SK-N-SH (cell line): Measurements from ENCODE around the gene KRT81. TPM values are rescaled to one million over a fixed set of nuclear protein-coding genes. Genes with fewer than 3 reads are reported as not detected.

ENCODE experiments used
- CTCF ChIA-PET: fragments of 300-600, 350-600 bp; formaldehyde crosslinking; extraction: SDS; loops from one replicate; lab custom pipeline; 2021; lab: Yijun Ruan, JAX
- POLR2A ChIA-PET: fragments of 350-600 bp; sonication (Branson Sonifier 250); formaldehyde crosslinking; extraction: SDS; loops from one replicate; lab custom pipeline; 2020; ENCODE audit warnings: antibody characterized with exemption, inconsistent platforms; lab: Yijun Ruan, JAX
- DNase-seq: peaks from one replicate; pipeline ENCODE4 v3.0.0; 2012
- H2AFZ ChIP-seq: fragments of 200-600 bp; sonication (generic); 2 replicates; pipeline ENCODE4 v1.8.1; 2016; ENCODE audit warnings: antibody characterized with exemption, mild to moderate bottlenecking, low read depth
- H3F3A ChIP-seq: fragments of 200-600 bp; sonication (generic); replicated peaks from 2 replicates; pipeline ENCODE3; 2016; ENCODE audit warnings: antibody characterized with exemption, mild to moderate bottlenecking; ENCODE audit not compliant: insufficient read depth
- H3K27ac ChIP-seq, 2 experiments: fragments of 200-500 bp in 1 of 2; fragments of 200-600 bp in 1 of 2; sonication (Bioruptor generic) in 1 of 2; sonication (generic), shearing (Covaris generic) in 1 of 2; 2 replicates each; pipeline versions ENCODE4 v1.5.1 to v1.6.1; 2014 to 2016; ENCODE audit warnings: low read depth in 2 of 2, inconsistent platforms in 1 of 2, low read length in 1 of 2, mild to moderate bottlenecking in 1 of 2, mixed read lengths in 1 of 2
- H3K27me3 ChIP-seq: fragments of 200-600 bp; sonication (generic), shearing (Covaris generic); 2 replicates; pipeline ENCODE4 v1.6.1; 2016; ENCODE audit warnings: mixed run types; ENCODE audit not compliant: insufficient read depth
- H3K36me3 ChIP-seq, 2 experiments: fragments of 200-500 bp in 1 of 2; fragments of 200-600 bp in 1 of 2; sonication (Bioruptor generic) in 1 of 2; sonication (generic) in 1 of 2; replicated peaks in 1 of 2; 2 replicates each; pipeline versions ENCODE3 to v1.5.1; 2014 to 2016; ENCODE audit warnings: low read length in 1 of 2, mild to moderate bottlenecking in 1 of 2; ENCODE audit not compliant: insufficient read depth in 2 of 2, control insufficient read depth in 1 of 2
- H3K4me1 ChIP-seq, 2 experiments: fragments of 200-500 bp in 1 of 2; fragments of 200-600 bp in 1 of 2; sonication (Bioruptor generic) in 1 of 2; sonication (generic), shearing (Covaris generic) in 1 of 2; 2 replicates each; pipeline versions ENCODE4 v1.5.1 to v1.6.1; 2014 to 2016; ENCODE audit warnings: low read depth in 1 of 2, low read length in 1 of 2, mixed run types in 1 of 2; ENCODE audit not compliant: insufficient read depth in 2 of 2, control insufficient read depth in 1 of 2
- H3K4me2 ChIP-seq: fragments of 200-600 bp; sonication (generic), shearing (Covaris generic); 2 replicates; pipeline ENCODE4 v1.6.1; 2017; ENCODE audit warnings: mixed run types
- H3K4me3 ChIP-seq, 2 experiments: fragments of 200-500 bp in 1 of 2; fragments of 200-600 bp in 1 of 2; sonication (Bioruptor generic) in 1 of 2; sonication (generic), shearing (Covaris generic) in 1 of 2; 2 replicates each; pipeline versions ENCODE4 v1.5.1 to v1.8.1; 2014 to 2016; ENCODE audit warnings: low read depth in 2 of 2, inconsistent platforms in 1 of 2, low read length in 1 of 2, mild to moderate bottlenecking in 1 of 2, mixed read lengths in 1 of 2, moderate library complexity in 1 of 2
- H3K79me2 ChIP-seq: fragments of 200-600 bp; sonication (generic); 2 replicates; pipeline ENCODE4 v1.8.1; 2017; ENCODE audit warnings: mild to moderate bottlenecking; ENCODE audit not compliant: insufficient read depth
- H3K9ac ChIP-seq: fragments of 200-600 bp; sonication (generic); 2 replicates; pipeline ENCODE4 v1.6.1; 2017; ENCODE audit warnings: mixed run types
- H3K9me2 ChIP-seq: fragments of 200-600 bp; sonication (generic); 2 replicates; pipeline ENCODE4 v1.6.1; 2017; ENCODE audit warnings: mixed run types
- H3K9me3 ChIP-seq: fragments of 200-600 bp; sonication (generic); 2 replicates; pipeline ENCODE4 v1.6.1; 2017; ENCODE audit warnings: mixed run types, mild to moderate bottlenecking, moderate library complexity
- H4K20me1 ChIP-seq: fragments of 200-600 bp; sonication (generic); 2 replicates; pipeline ENCODE4 v1.6.1; 2017; ENCODE audit warnings: mild to moderate bottlenecking, mixed run types; ENCODE audit not compliant: insufficient read depth
- CTCF ChIP-seq: fragments of 200-600 bp; sonication (generic); IDR thresholded peaks from 2 replicates; pipeline ENCODE4 v1.6.1; 2017; ENCODE audit warnings: antibody characterized with exemption, mild to moderate bottlenecking, moderate library complexity
- EZH2phosphoT487 ChIP-seq: fragments of 200-600 bp; sonication (generic); IDR thresholded peaks from 2 replicates; pipeline ENCODE4 v1.6.1; 2017; ENCODE audit warnings: low read depth, mixed run types, mild to moderate bottlenecking, antibody characterized with exemption, moderate library complexity, borderline replicate concordance
- FOXM1 ChIP-seq: IDR thresholded peaks from 2 replicates; pipeline ENCODE4 v1.4.0; 2012; ENCODE audit warnings: low read depth, mild to moderate bottlenecking
- GABPA ChIP-seq: IDR thresholded peaks from 2 replicates; pipeline ENCODE4 v1.4.0; 2012; ENCODE audit warnings: low read depth, mild to moderate bottlenecking
- IRF3 ChIP-seq: fragments of 150-350 bp; IDR thresholded peaks from 2 replicates; pipeline ENCODE4 v1.6.1; 2016; ENCODE audit warnings: mild to moderate bottlenecking, low read depth, low read length
- MXI1 ChIP-seq: IDR thresholded peaks from 2 replicates; pipeline ENCODE4 v1.6.1; 2012; ENCODE audit warnings: mild to moderate bottlenecking, low read depth, low read length, improper control_type of control experiment
- NFIC ChIP-seq: IDR thresholded peaks from 2 replicates; pipeline ENCODE4 v1.4.0; 2012; ENCODE audit warnings: borderline replicate concordance
- POLR2AphosphoS5 ChIP-seq: IDR thresholded peaks from 2 replicates; pipeline ENCODE4 v1.6.1; 2012; ENCODE audit warnings: low read depth, low read length
- RCOR1 ChIP-seq: fragments of 150-350 bp; IDR thresholded peaks from 2 replicates; pipeline ENCODE4 v1.6.1; 2017; ENCODE audit warnings: antibody characterized with exemption, low read length
- RXRA ChIP-seq: IDR thresholded peaks from 2 replicates; pipeline ENCODE4 v1.4.0; 2012; ENCODE audit warnings: low read depth, mild to moderate bottlenecking, borderline replicate concordance
- SIN3A ChIP-seq: IDR thresholded peaks from 2 replicates; pipeline ENCODE4 v1.6.1; 2012; ENCODE audit warnings: low read depth, mild to moderate bottlenecking, low read length, moderate library complexity, borderline replicate concordance
- TCF12 ChIP-seq: IDR thresholded peaks from 2 replicates; pipeline ENCODE4 v1.4.0; 2012
- TEAD4 ChIP-seq: IDR thresholded peaks from 2 replicates; pipeline ENCODE4 v1.4.0; 2012; ENCODE audit warnings: mild to moderate bottlenecking, borderline replicate concordance; ENCODE audit not compliant: insufficient read depth
- USF2 ChIP-seq: fragments of 150-350 bp; IDR thresholded peaks from 2 replicates; pipeline ENCODE4 v1.6.1; 2017; ENCODE audit warnings: antibody characterized with exemption, low read length, low read depth, borderline replicate concordance
- YY1 ChIP-seq: IDR thresholded peaks from 2 replicates; pipeline ENCODE4 v1.4.0; 2012; ENCODE audit warnings: low read depth, mild to moderate bottlenecking
- ZBTB33 ChIP-seq: IDR thresholded peaks from 2 replicates; pipeline ENCODE4 v1.4.0; 2012; ENCODE audit warnings: low read depth, borderline replicate concordance
- WGBS: methylation state at CpG from one replicate; pipeline ENCODE4 v1.1.6; 2017; ENCODE audit warnings: low lambda C conversion rate; 5-methylcytosine and 5-hydroxymethylcytosine counted together
- polyA plus RNA-seq, 3 experiments: library from polyadenylated mRNA; depleted of rRNA; stranded (reverse); fragments of >200 nt; gene quantifications; 2 replicates each; pipeline ENCODE4 v1.2.3, GENCODE V29; 2012
- TF ChIP-seq, protein P1 (sequence below): IDR thresholded peaks from 2 replicates; pipeline ENCODE4 v1.4.0; 2012; ENCODE audit warnings: low read depth
- TF ChIP-seq, protein P2 (sequence below): IDR thresholded peaks from 2 replicates; pipeline ENCODE4; 2012

Gene KRT81
- polyA plus RNA-seq, 1 of the 3 experiments (the other 2 are of a cell fraction) = 1.9 TPM

- Histone ChIP-seq H3K4me1 (no peaks in the 10 kb centered on the region; a peak in 1 of 4 replicates), H3K9me2 (no peaks in the 10 kb centered on the region), H3F3A (no peaks in the 10 kb centered on the region), H3K79me2 (no peaks in the 10 kb centered on the region), H3K4me2 (no peak overlapping the region), H3K9ac (no peak overlapping the region), H2AFZ (no peak overlapping the region), H3K36me3 (no peaks in the 10 kb centered on the region), H3K27ac (no peak overlapping the region), H3K27me3 (no peaks in the 10 kb centered on the region), H3K4me3 (no peak overlapping the region), H3K9me3 (no peaks in the 10 kb centered on the region), H4K20me1 (no peaks in the 10 kb centered on the region)
- 62% methylated on average over 1 of the region's 1 CpG for WGBS
- TF ChIP-seq, protein P1, sequence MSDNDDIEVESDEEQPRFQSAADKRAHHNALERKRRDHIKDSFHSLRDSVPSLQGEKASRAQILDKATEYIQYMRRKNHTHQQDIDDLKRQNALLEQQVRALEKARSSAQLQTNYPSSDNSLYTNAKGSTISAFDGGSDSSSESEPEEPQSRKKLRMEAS = no peak
- TF ChIP-seq USF2 (no peak), ZBTB33 (no peak), MXI1 (no peak), RCOR1 (no peak), YY1 (no peak), GABPA (no peak), TEAD4 (no peak), TCF12 (no peak), RXRA (no peak), POLR2AphosphoS5 (no peak), SIN3A (no peak), EZH2phosphoT487 (no peak), IRF3 (no peak), NFIC (no peak), FOXM1 (no peak), CTCF (no peak)
- TF ChIP-seq, protein P2, sequence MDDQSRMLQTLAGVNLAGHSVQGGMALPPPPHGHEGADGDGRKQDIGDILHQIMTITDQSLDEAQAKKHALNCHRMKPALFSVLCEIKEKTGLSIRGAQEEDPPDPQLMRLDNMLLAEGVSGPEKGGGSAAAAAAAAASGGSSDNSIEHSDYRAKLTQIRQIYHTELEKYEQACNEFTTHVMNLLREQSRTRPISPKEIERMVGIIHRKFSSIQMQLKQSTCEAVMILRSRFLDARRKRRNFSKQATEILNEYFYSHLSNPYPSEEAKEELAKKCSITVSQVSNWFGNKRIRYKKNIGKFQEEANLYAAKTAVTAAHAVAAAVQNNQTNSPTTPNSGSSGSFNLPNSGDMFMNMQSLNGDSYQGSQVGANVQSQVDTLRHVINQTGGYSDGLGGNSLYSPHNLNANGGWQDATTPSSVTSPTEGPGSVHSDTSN = no peak
- DNase-seq = no peak
- ChIA-PET POLR2A (interaction anchor here (1.2 kb wide), 1 partner anchor 37 kb away, joined by 5 read pairs; no protein-coding TSS in a partner anchor), CTCF (interaction anchor here (0.9 to 8.9 kb wide), 6 partner anchors 7 to 56 kb away, joined by 3 to 80 read pairs (median 6); partner anchors contain the start of gene KRT86)
These were observed 20.2 kb downstream of the KRT81 start for GRCh38 chr12:52271158-52271557.
